GM21367 (cell line): ENCODE results near the gene CEP70.

Experiments
- ATAC-seq: cut with Tn5 transposase; IDR thresholded peaks from one replicate; pipeline ENCODE4 v1.9.1; 2021; ENCODE audit not compliant: unreplicated experiment

Gene CEP70

GRCh38 chr3:138472141-138472825 is 121.8 kb downstream of the CEP70 start:
- ATAC-seq, result no peak

DNA sequence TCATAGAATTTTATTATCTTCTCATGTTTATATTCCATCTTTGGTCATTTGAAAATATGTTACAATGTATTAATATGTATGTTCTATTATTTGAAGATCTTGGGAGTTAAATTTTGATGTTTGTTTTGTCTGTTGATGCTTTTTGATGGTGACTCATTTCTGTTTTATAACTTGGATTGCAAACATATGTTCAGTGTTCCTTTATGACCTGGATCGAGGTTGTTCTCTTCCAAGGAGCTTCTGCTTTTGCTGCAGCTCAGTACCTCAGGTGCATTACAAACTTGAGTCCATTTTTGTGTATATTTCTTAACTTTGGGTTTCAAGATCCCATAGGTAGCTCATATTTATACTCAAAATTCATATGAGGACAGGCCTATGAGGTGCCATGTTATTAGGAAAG is 122.6 kb downstream of the CEP70 start:
- no peak for ATAC-seq

- no peak for ATAC-seq
Measured at GRCh38 chr3:138470687-138471086, 123.4 kb downstream of the CEP70 start.

GRCh38 chr3:138469874-138470273 is 124.2 kb downstream of the CEP70 start:
- ATAC-seq, result no peak

DNA sequence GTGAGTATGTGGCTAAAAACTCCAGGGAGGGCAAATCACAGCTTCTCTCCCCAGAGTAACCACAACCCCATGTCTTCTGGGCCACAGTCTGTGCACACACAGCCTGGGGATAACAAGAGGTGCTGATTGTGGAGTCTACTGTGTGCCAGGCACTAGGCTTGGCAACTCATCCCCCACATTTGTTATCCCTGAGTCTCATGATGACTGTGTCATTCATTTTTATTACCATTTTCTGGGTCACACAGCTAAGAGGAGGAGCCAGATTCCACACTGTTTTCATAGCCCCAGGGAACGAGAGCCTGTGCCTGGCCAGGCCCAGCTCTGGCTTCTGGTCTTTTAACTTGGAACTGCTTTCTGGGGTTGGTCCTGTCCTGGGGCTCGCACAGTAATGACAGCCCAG is 125.2 kb downstream of the CEP70 start:
- no peak for ATAC-seq

GRCh38 chr3:138468451-138468850 is 125.6 kb downstream of the CEP70 start:
- no peak for ATAC-seq

DNA sequence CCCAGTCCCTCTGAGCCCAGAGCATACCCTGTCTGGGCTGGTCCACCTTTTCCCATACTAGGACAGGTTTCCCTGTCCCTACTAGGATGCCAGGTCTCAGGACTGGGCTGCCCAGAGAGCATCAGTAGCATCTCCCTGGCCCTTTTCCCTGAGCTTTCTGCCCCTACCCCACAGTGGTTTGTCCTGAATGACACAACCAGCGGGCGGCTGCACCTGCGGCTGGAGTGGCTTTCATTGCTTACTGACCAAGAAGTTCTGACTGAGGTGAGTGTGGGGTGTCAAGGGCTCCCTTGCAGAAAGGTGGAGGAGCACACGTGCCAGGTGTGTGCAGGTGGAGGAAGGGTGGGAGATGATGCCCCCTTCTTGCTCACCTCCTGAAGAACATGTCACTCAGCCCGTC is 126.1 kb downstream of the CEP70 start:
- no peak for ATAC-seq

DNA sequence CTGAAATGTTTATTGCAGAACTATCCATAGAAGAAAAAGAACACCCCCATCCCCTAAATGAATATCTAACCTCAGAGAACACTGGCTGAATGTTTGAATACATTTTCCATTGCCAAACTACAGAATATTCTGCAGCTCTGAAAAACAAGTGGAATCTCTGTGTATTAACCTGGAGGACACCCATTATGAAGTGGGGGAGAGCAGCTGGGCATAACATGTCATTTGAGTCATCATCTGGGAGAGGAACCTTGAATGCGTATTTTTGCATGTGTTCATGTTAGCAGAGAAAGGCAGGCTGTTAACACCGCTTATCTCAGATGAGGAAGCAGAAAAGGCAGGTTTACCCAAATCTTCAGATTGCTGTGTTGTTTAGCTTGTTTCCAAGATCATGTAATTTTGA is 128.1 kb downstream of the CEP70 start:
- no peak for ATAC-seq

DNA sequence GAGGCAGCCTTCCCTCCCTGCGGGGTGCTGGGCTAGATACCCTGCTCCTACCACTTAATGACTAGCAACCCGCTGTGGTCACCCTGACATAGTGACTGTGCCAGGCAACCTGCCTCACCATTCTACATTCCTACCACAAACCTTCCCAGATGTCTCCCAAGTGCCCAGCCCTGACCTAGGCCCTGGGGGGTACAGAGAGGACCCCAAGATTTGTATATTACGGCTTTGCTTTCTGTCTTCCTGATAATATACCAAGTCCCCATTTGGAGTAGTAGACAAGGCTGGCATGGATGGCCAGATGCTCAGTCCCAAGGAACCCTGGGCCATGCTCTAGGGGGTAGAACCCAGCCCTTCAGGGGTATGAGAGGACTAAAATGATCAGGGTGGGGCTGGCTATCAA is 128.6 kb downstream of the CEP70 start:
- no peak for ATAC-seq

DNA sequence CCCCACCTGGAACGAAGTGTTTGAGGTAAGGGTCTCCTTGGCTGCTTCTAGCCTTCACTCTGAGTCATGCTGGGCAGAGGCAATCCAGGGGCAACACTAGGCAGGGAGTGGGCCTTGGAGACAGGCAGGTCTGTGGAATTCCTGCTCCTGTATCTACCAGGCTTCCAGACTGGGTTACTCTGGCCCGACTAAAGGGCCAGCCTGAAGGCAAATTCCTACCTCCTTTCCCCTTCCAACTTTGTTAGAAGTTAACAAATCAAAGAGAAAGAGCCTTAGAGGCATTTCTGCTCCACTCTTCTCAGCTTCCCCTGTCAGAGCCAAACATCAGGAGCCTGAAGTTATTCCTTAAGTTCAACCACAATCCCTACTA is 129.6 kb downstream of the CEP70 start:
- no peak for ATAC-seq

GRCh38 chr3:138463724-138464490 is 130.2 kb downstream of the CEP70 start:
- ATAC-seq, result no peak

DNA sequence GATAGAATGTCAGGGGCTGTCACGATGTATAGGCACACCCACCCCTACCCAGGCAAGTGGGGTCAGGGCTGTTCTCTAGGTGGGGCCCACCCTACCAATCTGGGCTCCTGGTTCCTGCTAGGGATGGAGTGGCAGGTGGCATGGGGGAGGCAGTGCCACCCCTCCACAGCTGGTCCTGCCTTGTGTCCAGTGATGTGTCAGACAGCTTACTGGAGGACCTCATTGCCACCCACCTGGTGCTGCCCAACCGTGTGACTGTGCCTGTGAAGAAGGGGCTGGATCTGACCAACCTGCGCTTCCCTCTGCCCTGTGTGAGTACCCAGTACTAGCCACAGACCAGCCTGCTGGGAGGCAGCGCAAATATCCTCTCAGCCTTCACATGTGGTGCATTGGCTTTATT is 132.2 kb downstream of the CEP70 start:
- no peak for ATAC-seq

GRCh38 chr3:138461246-138461645 is 132.8 kb downstream of the CEP70 start:
- no peak for ATAC-seq

- no peak for ATAC-seq
Measured at GRCh38 chr3:138460536-138461205, 133.4 kb downstream of the CEP70 start.

DNA sequence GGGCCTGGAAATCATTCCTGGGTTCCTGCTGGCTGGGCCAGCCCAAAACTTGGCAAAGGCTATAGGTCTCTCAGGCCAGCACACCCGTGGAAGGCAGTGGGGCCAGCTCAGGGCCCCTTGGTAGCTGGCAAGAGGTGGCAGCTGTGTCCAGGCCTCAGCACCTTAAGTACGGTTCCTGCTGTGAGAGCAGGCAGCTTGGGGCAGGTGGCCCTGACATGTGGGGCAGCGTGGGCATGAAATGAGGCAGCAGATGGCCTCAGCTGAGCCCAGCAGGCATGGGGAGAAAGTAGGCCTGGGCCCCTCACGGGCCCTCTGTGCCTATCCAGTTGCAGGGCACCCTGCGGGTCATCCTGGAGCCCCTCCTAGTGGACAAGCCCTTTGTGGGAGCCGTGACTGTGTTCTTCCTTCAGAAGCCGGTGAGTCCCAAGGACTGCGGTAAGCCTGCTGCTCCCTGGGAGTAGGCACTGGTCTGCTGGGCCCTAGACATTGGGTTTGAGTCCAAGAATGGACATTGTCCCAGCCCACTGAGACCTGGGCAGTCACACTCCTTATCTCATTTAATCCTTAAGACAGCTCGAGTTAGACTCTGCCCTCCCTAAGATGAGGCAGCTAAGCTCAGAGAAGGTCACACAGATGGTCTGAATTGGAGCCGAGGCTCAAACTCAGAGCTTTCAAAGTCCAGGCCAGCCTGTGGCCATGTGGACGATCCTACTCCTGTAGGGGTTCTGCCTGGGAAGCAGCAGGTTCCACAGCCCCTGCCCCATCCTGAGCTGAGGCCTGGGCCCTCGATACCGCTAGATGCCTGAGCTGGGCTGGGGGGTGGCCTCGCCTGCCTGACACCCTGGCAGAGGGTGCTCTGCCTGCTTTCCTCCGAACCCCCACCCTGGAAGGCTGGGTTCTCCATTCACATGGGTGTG is 134.2 kb downstream of the CEP70 start:
- no peak for ATAC-seq

DNA sequence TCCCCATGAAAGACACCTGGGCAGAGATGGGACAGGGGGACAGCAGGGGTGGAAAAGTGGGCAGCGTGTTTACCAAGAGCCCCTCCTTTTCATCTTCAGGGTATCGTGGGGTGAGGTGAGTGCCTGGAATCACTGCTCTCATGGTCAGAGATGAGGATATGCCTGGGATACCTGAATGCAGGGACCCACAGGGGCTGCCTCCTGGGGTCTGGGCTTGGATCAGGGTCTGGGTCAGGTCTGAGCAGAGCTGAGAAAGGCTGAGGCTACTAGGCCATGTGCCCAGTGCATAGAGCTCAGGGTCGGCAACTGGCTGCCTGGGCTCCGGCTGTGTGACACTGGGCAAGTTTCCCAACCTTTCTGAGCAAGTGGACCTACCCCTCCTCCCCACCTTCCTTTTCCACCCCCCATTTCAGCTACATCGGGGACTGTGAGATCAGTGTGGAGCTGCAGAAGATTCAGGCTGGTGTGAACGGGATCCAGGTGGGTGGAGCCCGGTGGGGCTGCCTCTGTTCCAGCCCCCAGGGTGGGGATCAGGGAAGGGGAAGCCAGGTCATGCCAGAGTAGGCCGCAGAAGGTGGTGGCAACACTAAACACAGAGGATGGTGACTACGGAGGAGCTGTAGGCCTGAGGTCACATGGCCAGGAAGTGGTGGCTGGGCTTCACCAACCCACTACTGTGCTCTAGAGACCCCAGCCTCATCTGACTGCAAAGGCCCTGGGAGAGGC is 135.1 kb downstream of the CEP70 start:
- no peak for ATAC-seq

- ATAC-seq, result no peak
Measured at GRCh38 chr3:138457863-138458735, 136.0 kb downstream of the CEP70 start.

DNA sequence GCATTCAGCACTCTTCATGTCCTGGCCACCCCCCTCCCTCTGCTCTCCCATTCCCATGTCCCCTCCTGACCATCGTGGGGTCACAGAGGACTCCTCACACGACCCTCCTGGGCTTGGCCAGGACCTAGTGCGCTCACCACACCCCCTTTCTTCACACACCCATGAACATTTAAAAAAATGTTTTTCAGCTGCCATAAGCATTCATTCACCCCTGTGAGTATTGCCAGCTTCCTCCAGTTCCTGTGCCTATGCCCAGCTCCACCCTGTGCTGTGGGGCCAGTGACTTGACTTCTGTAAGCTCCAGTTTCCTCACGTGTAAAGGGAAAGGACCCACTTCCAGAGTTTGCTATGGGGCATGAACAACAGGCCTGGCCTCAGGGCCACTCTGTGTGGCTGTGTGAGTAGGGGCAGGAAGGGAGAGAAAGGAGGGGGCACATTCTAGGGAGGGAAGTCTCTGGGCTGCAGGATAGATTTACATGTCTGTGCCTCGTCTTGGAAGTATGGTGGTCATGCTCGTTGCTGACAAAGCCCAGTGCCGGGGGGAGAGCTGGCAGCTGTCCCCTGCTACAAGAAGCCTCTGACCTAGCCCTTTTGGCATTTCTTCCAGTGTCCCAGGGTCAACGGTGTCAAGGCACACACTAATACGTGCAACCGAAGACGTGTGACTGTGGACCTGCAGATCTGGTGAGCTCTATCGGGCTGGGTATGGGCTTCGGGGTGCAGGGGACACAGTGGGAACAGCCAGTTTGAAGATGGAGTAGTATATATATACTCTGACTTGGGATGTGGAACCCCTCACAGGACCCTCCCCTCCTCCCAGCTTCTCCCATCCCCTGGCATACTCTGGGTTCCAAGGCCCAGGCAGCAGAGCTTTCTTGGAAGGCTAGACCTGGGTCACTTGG is 136.8 kb downstream of the CEP70 start:
- ATAC-seq, result no peak
